Activated naive CD8-positive, alpha-beta T cell treated with anti-CD3 and anti-CD28 coated beads, Interleukin-2, amount 50 U/mL, for 16 hours (primary cell): Measurements from ENCODE around the gene SHKBP1.

ENCODE experiments used
- DNase-seq: peaks from one replicate; pipeline ENCODE4 v3.0.0-alpha.2; 2020; ENCODE audit warnings: low read depth, low spot score

Gene SHKBP1

GRCh38 chr19:40638327-40638726, 61.7 kb downstream of the SHKBP1 start:
- DNase-seq, result no peak

GRCh38 chr19:40639638-40639982, 62.9 kb downstream of the SHKBP1 start:
- no peak for DNase-seq

- DNase-seq, result no peak
Observed at GRCh38 chr19:40640744-40641143, 64.1 kb downstream of the SHKBP1 start.
